H9 (cell line): ENCODE data around the gene RPGR. TPM values are rescaled to one million over a fixed set of nuclear protein-coding genes. Genes with fewer than 3 reads are reported as not detected.

Experiments used
- DNase-seq: peaks from one replicate; pipeline ENCODE4 v3.0.0-alpha.2; 2017
- H2AFZ ChIP-seq: one replicate; pipeline ENCODE4 v1.6.1; 2013; ENCODE audit warnings: mild to moderate bottlenecking, low read length, control low read depth, moderate library complexity
- H2AK5ac ChIP-seq: 2 replicates; pipeline ENCODE4 v1.6.1; 2013; ENCODE audit warnings: low read length, control low read depth, mixed read lengths; ENCODE audit not compliant: insufficient read length
- H2BK120ac ChIP-seq: one replicate; pipeline ENCODE4 v1.6.1; 2013; ENCODE audit warnings: low read depth, mild to moderate bottlenecking, low read length, control low read depth, inconsistent platforms; ENCODE audit not compliant: poor library complexity, severe bottlenecking
- H2BK12ac ChIP-seq: 2 replicates; pipeline ENCODE4 v1.6.1; 2013; ENCODE audit warnings: low read length, control low read depth, mixed read lengths, low read depth; ENCODE audit not compliant: insufficient read length
- H2BK15ac ChIP-seq: 2 replicates; pipeline ENCODE4 v1.6.1; 2013; ENCODE audit warnings: low read depth, low read length, control low read depth
- H2BK20ac ChIP-seq: one replicate; pipeline ENCODE4 v1.6.1; 2013; ENCODE audit warnings: low read depth, mild to moderate bottlenecking, low read length, control low read depth, inconsistent platforms; ENCODE audit not compliant: poor library complexity, severe bottlenecking
- H2BK5ac ChIP-seq: 2 replicates; pipeline ENCODE4 v1.6.1; 2013; ENCODE audit warnings: low read length, control low read depth, mixed read lengths; ENCODE audit not compliant: insufficient read length
- H3K14ac ChIP-seq: 2 replicates; pipeline ENCODE4 v1.6.1; 2013; ENCODE audit warnings: low read length, control low read depth; ENCODE audit not compliant: insufficient read depth
- H3K18ac ChIP-seq: 2 replicates; pipeline ENCODE4 v1.6.1; 2013; ENCODE audit warnings: low read depth, mild to moderate bottlenecking, mixed read lengths, low read length, control low read depth; ENCODE audit not compliant: insufficient read length
- H3K23ac ChIP-seq: 2 replicates; pipeline ENCODE4 v1.6.1; 2013; ENCODE audit warnings: low read length, control low read depth, mixed read lengths, low read depth; ENCODE audit not compliant: insufficient read length
- H3K23me2 ChIP-seq: 2 replicates; pipeline ENCODE4 v1.6.1; 2013; ENCODE audit warnings: low read depth, mild to moderate bottlenecking, mixed read lengths, low read length, control low read depth; ENCODE audit not compliant: insufficient read length, poor library complexity, severe bottlenecking
- H3K27ac ChIP-seq: 2 replicates; pipeline ENCODE4 v1.5.1; 2013; ENCODE audit warnings: low read length, control low read depth, mixed read lengths, low read depth; ENCODE audit not compliant: insufficient read length
- H3K27me3 ChIP-seq: 2 replicates; pipeline ENCODE4 v1.6.1; 2013; ENCODE audit warnings: low read length, control low read depth, inconsistent platforms; ENCODE audit not compliant: insufficient read depth
- H3K4ac ChIP-seq: 2 replicates; pipeline ENCODE4 v1.6.1; 2013; ENCODE audit warnings: low read depth, mild to moderate bottlenecking, control low read depth, inconsistent platforms, low read length, moderate library complexity
- H3K4me1 ChIP-seq: 2 replicates; pipeline ENCODE4 v1.6.1; 2013; ENCODE audit warnings: low read length, control low read depth, inconsistent platforms; ENCODE audit not compliant: insufficient read depth
- H3K4me2 ChIP-seq: 2 replicates; pipeline ENCODE4 v1.6.1; 2013; ENCODE audit warnings: low read length, control low read depth, mixed read lengths; ENCODE audit not compliant: insufficient read length, insufficient read depth
- H3K56ac ChIP-seq: 2 replicates; pipeline ENCODE4 v1.6.1; 2013; ENCODE audit warnings: low read depth, mild to moderate bottlenecking, mixed read lengths, low read length, control low read depth; ENCODE audit not compliant: insufficient read length
- H3K79me1 ChIP-seq: 2 replicates; pipeline ENCODE4 v1.6.1; 2013; ENCODE audit warnings: low read depth, mild to moderate bottlenecking, moderate library complexity, low read length, control low read depth, inconsistent platforms; ENCODE audit not compliant: insufficient read depth, poor library complexity, severe bottlenecking
- H3K79me2 ChIP-seq: 2 replicates; pipeline ENCODE4 v1.6.1; 2013; ENCODE audit warnings: low read length, control low read depth, inconsistent platforms; ENCODE audit not compliant: insufficient read depth
- H3K9ac ChIP-seq: 2 replicates; pipeline ENCODE4 v1.6.1; 2013; ENCODE audit warnings: low read length, control low read depth, mixed read lengths; ENCODE audit not compliant: insufficient read length; ENCODE audit errors: extremely low read depth
- H3K9me3 ChIP-seq: one replicate; pipeline ENCODE4 v1.6.1; 2013; ENCODE audit warnings: low read depth, low read length, inconsistent platforms; ENCODE audit not compliant: control insufficient read depth
- H3T11ph ChIP-seq: one replicate; pipeline ENCODE4 v1.6.1; 2013; ENCODE audit warnings: mild to moderate bottlenecking, low read length, control low read depth, inconsistent platforms
- H4K20me1 ChIP-seq: one replicate; pipeline ENCODE4 v1.6.1; 2013; ENCODE audit not compliant: control insufficient read depth, insufficient read length, insufficient read depth
- H4K5ac ChIP-seq: 2 replicates; pipeline ENCODE4 v1.6.1; 2013; ENCODE audit warnings: low read depth, mild to moderate bottlenecking, mixed read lengths, low read length, control low read depth; ENCODE audit not compliant: insufficient read length
- H4K8ac ChIP-seq: replicated peaks from 2 replicates; pipeline ENCODE4 v1.6.1; 2013; ENCODE audit warnings: low read length, control low read depth, mixed read lengths, low read depth; ENCODE audit not compliant: insufficient read length
- H4K91ac ChIP-seq: 2 replicates; pipeline ENCODE4 v1.6.1; 2013; ENCODE audit warnings: low read depth, mild to moderate bottlenecking, moderate library complexity, mixed read lengths, low read length, control low read depth; ENCODE audit not compliant: insufficient read length
- H3K27ac Mint-ChIP-seq, 3 experiments: 2 replicates in 2 of 3; 3 replicates in 1 of 3; pipeline ENCODE4 v1.8.0; 2020 to 2021; ENCODE audit warnings: mixed read lengths in 3 of 3, mild to moderate bottlenecking in 1 of 3, moderate library complexity in 1 of 3
- H3K27me3 Mint-ChIP-seq: 2 replicates; pipeline ENCODE4 v1.8.0; 2021; ENCODE audit warnings: low read depth, mild to moderate bottlenecking, moderate library complexity, mixed read lengths
- H3K36me3 Mint-ChIP-seq, 3 experiments: 2 replicates in 2 of 3; 3 replicates in 1 of 3; pipeline ENCODE4 v1.8.0; 2020 to 2021; ENCODE audit warnings: low read depth in 3 of 3, mixed read lengths in 3 of 3; ENCODE audit not compliant: insufficient read depth in 1 of 3
- H3K4me1 Mint-ChIP-seq, 2 experiments: 2 replicates each; pipeline ENCODE4 v1.8.0; 2020; ENCODE audit warnings: mixed read lengths in 2 of 2
- H3K4me3 Mint-ChIP-seq, 2 experiments: 2 replicates in 1 of 2; 3 replicates in 1 of 2; pipeline ENCODE4 v1.8.0; 2020 to 2021; ENCODE audit warnings: mild to moderate bottlenecking in 2 of 2, mixed read lengths in 2 of 2, moderate library complexity in 1 of 2
- H3K9me3 Mint-ChIP-seq, 2 experiments: 2 replicates in 1 of 2; 3 replicates in 1 of 2; pipeline ENCODE4 v1.8.0; 2020; ENCODE audit warnings: mild to moderate bottlenecking in 2 of 2, mixed read lengths in 2 of 2, moderate library complexity in 1 of 2
- WGBS: extraction: QIAGEN DNeasy Blood & Tissue Kit; methylation state at CpG from one replicate; pipeline ENCODE4 v1.1.7; 2013; ENCODE audit warnings: missing lambda C conversion rate, low lambda C conversion rate, mixed read lengths; ENCODE audit not compliant: insufficient read length; ENCODE audit errors: extremely low coverage; 5-methylcytosine and 5-hydroxymethylcytosine counted together
- total RNA-seq: library from RNA; stranded (reverse); gene quantifications from 2 replicates; pipeline ENCODE4 v1.2.1, GENCODE V29; 2021
- TF ChIP-seq, protein P1 (sequence below): fragments of 200-600 bp; sonication (generic); conservative IDR thresholded peaks from 3 replicates; pipeline ENCODE4 v1.8.0; 2021; ENCODE audit warnings: antibody characterized with exemption, mild to moderate bottlenecking

Gene RPGR
- total RNA-seq, 1 experiment from 2014 or later, result 7.3 TPM

DNA sequence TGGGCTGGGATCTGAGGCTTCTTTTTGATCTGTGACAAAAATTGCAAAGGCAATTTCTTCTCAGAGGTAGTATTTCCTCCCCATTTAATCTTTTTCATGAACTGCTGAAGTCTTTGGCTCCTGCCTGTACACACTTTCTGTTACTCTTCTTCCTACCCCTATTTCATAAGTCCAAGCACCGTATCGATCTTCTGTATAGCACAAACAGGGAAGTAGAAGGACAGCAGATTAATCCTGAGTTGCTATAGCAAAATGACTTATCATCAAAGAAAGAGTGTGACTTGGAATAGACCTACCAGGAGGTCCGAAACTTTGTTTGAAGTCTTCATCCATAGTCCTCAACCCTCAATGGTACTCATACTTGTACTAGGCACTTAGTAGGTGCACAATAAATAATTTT lies 47.1 kb upstream of the RPGR start:
- Histone ChIP-seq H3T11ph (no peak overlapping the region), H2BK20ac (no peak overlapping the region), H4K20me1 (no peaks in the 10 kb centered on the region), H3K27me3 (no peaks in the 10 kb centered on the region), H3K79me1 (no peaks in the 10 kb centered on the region), H2BK12ac (no peak overlapping the region), H4K5ac (no peak overlapping the region), H3K14ac (no peak overlapping the region), H3K4ac (no peak overlapping the region), H2AK5ac (no peak overlapping the region), H3K23ac (no peak overlapping the region), H4K91ac (no peak overlapping the region), H3K18ac (no peak overlapping the region), H3K4me1 (no peaks in the 10 kb centered on the region), H3K56ac (no peak overlapping the region), H3K9me3 (peaks cover 8% of the 10 kb centered on the region), H4K8ac (no peak overlapping the region), H3K9ac (no peak overlapping the region), H3K79me2 (no peaks in the 10 kb centered on the region), H2BK15ac (no peak overlapping the region), H2BK5ac (no peak overlapping the region), H2BK120ac (no peak overlapping the region), H2AFZ (no peak overlapping the region), H3K27ac (no peak overlapping the region), H3K4me2 (no peak overlapping the region), H3K23me2 (no peaks in the 10 kb centered on the region)
- no peaks in the 10 kb centered on the region; the same call in 1 of the 2 replicates for H3K27me3 Mint-ChIP-seq
- no peak overlapping the region for H3K27ac Mint-ChIP-seq
- no CpG with 5 or more reads among the region's 3 CpGs for WGBS
- TF ChIP-seq, protein P1, sequence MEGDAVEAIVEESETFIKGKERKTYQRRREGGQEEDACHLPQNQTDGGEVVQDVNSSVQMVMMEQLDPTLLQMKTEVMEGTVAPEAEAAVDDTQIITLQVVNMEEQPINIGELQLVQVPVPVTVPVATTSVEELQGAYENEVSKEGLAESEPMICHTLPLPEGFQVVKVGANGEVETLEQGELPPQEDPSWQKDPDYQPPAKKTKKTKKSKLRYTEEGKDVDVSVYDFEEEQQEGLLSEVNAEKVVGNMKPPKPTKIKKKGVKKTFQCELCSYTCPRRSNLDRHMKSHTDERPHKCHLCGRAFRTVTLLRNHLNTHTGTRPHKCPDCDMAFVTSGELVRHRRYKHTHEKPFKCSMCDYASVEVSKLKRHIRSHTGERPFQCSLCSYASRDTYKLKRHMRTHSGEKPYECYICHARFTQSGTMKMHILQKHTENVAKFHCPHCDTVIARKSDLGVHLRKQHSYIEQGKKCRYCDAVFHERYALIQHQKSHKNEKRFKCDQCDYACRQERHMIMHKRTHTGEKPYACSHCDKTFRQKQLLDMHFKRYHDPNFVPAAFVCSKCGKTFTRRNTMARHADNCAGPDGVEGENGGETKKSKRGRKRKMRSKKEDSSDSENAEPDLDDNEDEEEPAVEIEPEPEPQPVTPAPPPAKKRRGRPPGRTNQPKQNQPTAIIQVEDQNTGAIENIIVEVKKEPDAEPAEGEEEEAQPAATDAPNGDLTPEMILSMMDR, result no peak
- H3K4me3 Mint-ChIP-seq, result no peak overlapping the region
- no peak for DNase-seq
- peaks cover 0 to 3% (median 0%) of the 10 kb centered on the region in 3 experiments; a peak in 1 of 7 replicates for H3K36me3 Mint-ChIP-seq
- peaks cover 41 to 45% of the 10 kb centered on the region in 2 experiments for H3K9me3 Mint-ChIP-seq
- no peaks in the 10 kb centered on the region for H3K4me1 Mint-ChIP-seq
